PC-9 (cell line): Measurements from ENCODE around the gene ADAMTSL5.

Experiments used
- CTCF ChIP-seq: fragments of 200-600 bp; sonication (generic); conservative IDR thresholded peaks from 2 replicates; pipeline ENCODE4 v1.6.1; 2017; ENCODE audit warnings: mixed run types, antibody characterized with exemption, mild to moderate bottlenecking, moderate library complexity
- EZH2 ChIP-seq: fragments of 200-600 bp; sonication (generic); IDR thresholded peaks from 2 replicates; pipeline ENCODE4 v1.8.0; 2017; ENCODE audit warnings: antibody characterized with exemption, low read depth

GRCh38 chr19:1526066-1526778, 13.4 kb upstream of the ADAMTSL5 start:
- TF ChIP-seq CTCF = no peak
- no peak for TF ChIP-seq EZH2
